ENCODE results near the gene CCDC12.
"Not testable (repeated sequence)": the region's sequence is repeated elsewhere in the genome, so short reads cannot be mapped to it uniquely, and the experiment has no call there.

CCDC12 gene

GRCh38 chr3:46916278-46916677 is 60.3 kb downstream of the CCDC12 start:
- Histone ChIP-seq H3K4me3 (ENCODE audit: extremely low read depth, insufficient read depth, low read length, poor library complexity, severe bottlenecking) (no peak overlapping the region), H3K4me1 (ENCODE audit: control insufficient read depth, insufficient read depth, low read length, poor library complexity, severe bottlenecking) (no peaks in the 10 kb centered on the region), H3K9me3 (ENCODE audit: control insufficient read depth, low read length) (peaks cover 26% of the 10 kb centered on the region), H3K27ac (ENCODE audit: low read depth, low read length, severe bottlenecking) (no peak overlapping the region), H3K36me3 (ENCODE audit: control insufficient read depth, insufficient read depth, low read length) (peaks cover 57% of the 10 kb centered on the region)
- WGBS, 2 experiments (ENCODE audit: insufficient coverage in 2 of 2): 80% methylated on average over 1 of the region's 1 CpG; no CpG with 5 or more reads in 1 of the 2 experiments

- Histone ChIP-seq H3K36me3 (ENCODE audit: control insufficient read depth, insufficient read depth, low read length) (peaks cover 47% of the 10 kb centered on the region), H3K4me3 (ENCODE audit: extremely low read depth, insufficient read depth, low read length, poor library complexity, severe bottlenecking) (no peak overlapping the region), H3K27ac (ENCODE audit: low read depth, low read length, severe bottlenecking) (no peak overlapping the region), H3K4me1 (ENCODE audit: control insufficient read depth, insufficient read depth, low read length, poor library complexity, severe bottlenecking) (no peaks in the 10 kb centered on the region), H3K9me3 (ENCODE audit: control insufficient read depth, low read length) (peaks cover 26% of the 10 kb centered on the region)
- 95 to 97% methylated on average over 6 to 8 of the region's 8 CpGs for WGBS, 2 experiments (ENCODE audit: insufficient coverage in 2 of 2)
These were observed 61.2 kb downstream of the CCDC12 start for GRCh38 chr3:46915297-46915822.

GRCh38 chr3:46914849-46915248 is 61.7 kb downstream of the CCDC12 start:
- no peak overlapping the region for H3K4me3 ChIP-seq (ENCODE audit: extremely low read depth, insufficient read depth, low read length, poor library complexity, severe bottlenecking)
- H3K9me3 ChIP-seq (ENCODE audit: control insufficient read depth, low read length): peaks cover 26% of the 10 kb centered on the region
- H3K4me1 ChIP-seq (ENCODE audit: control insufficient read depth, insufficient read depth, low read length, poor library complexity, severe bottlenecking): no peaks in the 10 kb centered on the region
- peaks cover 42% of the 10 kb centered on the region for H3K36me3 ChIP-seq (ENCODE audit: control insufficient read depth, insufficient read depth, low read length)
- WGBS, 2 experiments (ENCODE audit: insufficient coverage in 2 of 2): 90 to 100% methylated on average over 2 to 3 of the region's 7 CpGs
- no peak overlapping the region for H3K27ac ChIP-seq (ENCODE audit: low read depth, low read length, severe bottlenecking)

- Histone ChIP-seq H3K9me3 (ENCODE audit: control insufficient read depth, low read length) (peaks cover 17% of the 10 kb centered on the region), H3K27ac (ENCODE audit: low read depth, low read length, severe bottlenecking) (no peak overlapping the region), H3K36me3 (ENCODE audit: control insufficient read depth, insufficient read depth, low read length) (peaks cover 30% of the 10 kb centered on the region), H3K4me3 (ENCODE audit: extremely low read depth, insufficient read depth, low read length, poor library complexity, severe bottlenecking) (no peak overlapping the region), H3K4me1 (ENCODE audit: control insufficient read depth, insufficient read depth, low read length, poor library complexity, severe bottlenecking) (peaks cover 3% of the 10 kb centered on the region)
- WGBS, 2 experiments (ENCODE audit: insufficient coverage in 2 of 2): 93 to 95% methylated on average over 8 of the region's 8 CpGs
These were observed 62.9 kb downstream of the CCDC12 start for GRCh38 chr3:46913644-46914043.

- Histone ChIP-seq H3K4me1 (ENCODE audit: control insufficient read depth, insufficient read depth, low read length, poor library complexity, severe bottlenecking) (peaks cover 3% of the 10 kb centered on the region), H3K36me3 (ENCODE audit: control insufficient read depth, insufficient read depth, low read length) (peaks cover 24% of the 10 kb centered on the region), H3K27ac (ENCODE audit: low read depth, low read length, severe bottlenecking) (no peak overlapping the region), H3K4me3 (ENCODE audit: extremely low read depth, insufficient read depth, low read length, poor library complexity, severe bottlenecking) (no peak overlapping the region), H3K9me3 (ENCODE audit: control insufficient read depth, low read length) (peaks cover 11% of the 10 kb centered on the region)
- WGBS, 2 experiments (ENCODE audit: insufficient coverage in 2 of 2): no CpG with 5 or more reads among the region's 3 CpGs
These were observed 63.6 kb downstream of the CCDC12 start for GRCh38 chr3:46912986-46913385.

- not testable (repeated sequence) for H3K4me1 ChIP-seq (ENCODE audit: control insufficient read depth, insufficient read depth, low read length, poor library complexity, severe bottlenecking)
- 75 to 93% methylated on average over 7 to 8 of the region's 10 CpGs for WGBS, 2 experiments (ENCODE audit: insufficient coverage in 2 of 2)
These were observed 65.6 kb downstream of the CCDC12 start for GRCh38 chr3:46910914-46911313.

GRCh38 chr3:46910166-46910760 is 66.3 kb downstream of the CCDC12 start:
- Histone ChIP-seq H3K27ac (ENCODE audit: low read depth, low read length, severe bottlenecking) (no peak overlapping the region), H3K4me3 (ENCODE audit: extremely low read depth, insufficient read depth, low read length, poor library complexity, severe bottlenecking) (no peak overlapping the region), H3K36me3 (ENCODE audit: control insufficient read depth, insufficient read depth, low read length) (no peaks in the 10 kb centered on the region), H3K9me3 (ENCODE audit: control insufficient read depth, low read length) (no peaks in the 10 kb centered on the region), H3K4me1 (ENCODE audit: control insufficient read depth, insufficient read depth, low read length, poor library complexity, severe bottlenecking) (peaks cover 3% of the 10 kb centered on the region)
- 89 to 94% methylated on average over 3 to 5 of the region's 6 CpGs for WGBS, 2 experiments (ENCODE audit: insufficient coverage in 2 of 2)

More at GRCh38 chr3:46910914-46911313, 65.6 kb downstream of the CCDC12 start:
- H3K27ac ChIP-seq (ENCODE audit: low read depth, low read length, severe bottlenecking); H3K9me3 ChIP-seq (ENCODE audit: control insufficient read depth, low read length); H3K4me3 ChIP-seq (ENCODE audit: extremely low read depth, insufficient read depth, low read length, poor library complexity, severe bottlenecking); H3K36me3 ChIP-seq (ENCODE audit: control insufficient read depth, insufficient read depth, low read length): not testable (repeated sequence)

GRCh38 chr3:46909535-46910161 is 66.9 kb downstream of the CCDC12 start:
- 28 to 29% methylated on average over 13 to 18 of the region's 18 CpGs for WGBS, 2 experiments (ENCODE audit: insufficient coverage in 2 of 2)
- Histone ChIP-seq H3K4me3 (ENCODE audit: extremely low read depth, insufficient read depth, low read length, poor library complexity, severe bottlenecking) (no peak overlapping the region), H3K9me3 (ENCODE audit: control insufficient read depth, low read length) (no peaks in the 10 kb centered on the region), H3K36me3 (ENCODE audit: control insufficient read depth, insufficient read depth, low read length) (no peaks in the 10 kb centered on the region), H3K4me1 (ENCODE audit: control insufficient read depth, insufficient read depth, low read length, poor library complexity, severe bottlenecking) (peaks cover 3% of the 10 kb centered on the region), H3K27ac (ENCODE audit: low read depth, low read length, severe bottlenecking) (no peak overlapping the region)

- WGBS, 2 experiments (ENCODE audit: insufficient coverage in 2 of 2): 71 to 88% methylated on average over 4 to 8 of the region's 8 CpGs
- Histone ChIP-seq H3K27ac (ENCODE audit: low read depth, low read length, severe bottlenecking) (no peak overlapping the region), H3K4me3 (ENCODE audit: extremely low read depth, insufficient read depth, low read length, poor library complexity, severe bottlenecking) (no peak overlapping the region), H3K4me1 (ENCODE audit: control insufficient read depth, insufficient read depth, low read length, poor library complexity, severe bottlenecking) (peaks cover 5% of the 10 kb centered on the region), H3K36me3 (ENCODE audit: control insufficient read depth, insufficient read depth, low read length) (no peaks in the 10 kb centered on the region), H3K9me3 (ENCODE audit: control insufficient read depth, low read length) (no peaks in the 10 kb centered on the region)
These were observed 67.5 kb downstream of the CCDC12 start for GRCh38 chr3:46908986-46909534.

GRCh38 chr3:46908294-46908985 is 68.1 kb downstream of the CCDC12 start:
- Histone ChIP-seq H3K36me3 (ENCODE audit: control insufficient read depth, insufficient read depth, low read length) (no peaks in the 10 kb centered on the region), H3K4me3 (ENCODE audit: extremely low read depth, insufficient read depth, low read length, poor library complexity, severe bottlenecking) (no peak overlapping the region), H3K4me1 (ENCODE audit: control insufficient read depth, insufficient read depth, low read length, poor library complexity, severe bottlenecking) (peaks cover 11% of the 10 kb centered on the region), H3K27ac (ENCODE audit: low read depth, low read length, severe bottlenecking) (no peak overlapping the region), H3K9me3 (ENCODE audit: control insufficient read depth, low read length) (no peaks in the 10 kb centered on the region)
- 93 to 94% methylated on average over 20 to 21 of the region's 24 CpGs for WGBS, 2 experiments (ENCODE audit: insufficient coverage in 2 of 2)
